Peyer's patch (tissue), 4 donors: Measurements from ENCODE around the gene ZCCHC12.

Source experiments
- CTCF ChIP-seq, 6 experiments: fragments of 450-650 bp in 4 of 6; fragments of 200-600 bp in 2 of 6; sonication (generic) in 1 of 6; IDR thresholded peaks; one replicate each; pipeline ENCODE4 v1.5.1; 2017 to 2019; ENCODE audit warnings: antibody characterized with exemption in 6 of 6, mild to moderate bottlenecking in 3 of 6, moderate library complexity in 1 of 6
- POLR2A ChIP-seq, 2 donors: fragments of 450-650 bp; IDR thresholded peaks; one replicate each; pipeline ENCODE4 v1.5.1; 2017; ENCODE audit warnings: antibody characterized with exemption in 2 of 2, mild to moderate bottlenecking in 2 of 2, moderate library complexity in 2 of 2

- peak; percentile 23 to 71 (median 64) for TF ChIP-seq CTCF (IDR thresholded peaks at IDR 0.05)
- no peak for TF ChIP-seq POLR2A (IDR thresholded peaks at IDR 0.05)
Measured at GRCh38 chrX:118839334-118839958, 15.8 kb downstream of the ZCCHC12 start.
